Renal cortical epithelial cell (primary cell): Measurements from ENCODE around the gene CPT1B. TPM values are rescaled to one million over a fixed set of nuclear protein-coding genes. Genes with fewer than 3 reads are reported as not detected.
"Not testable (repeated sequence)": the region's sequence is repeated elsewhere in the genome, so short reads cannot be mapped to it uniquely, and the experiment has no call there.

Experiments used
- DNase-seq: peaks from one replicate; pipeline ENCODE4 v3.0.0-alpha.2; 2011; ENCODE audit warnings: low read depth
- total RNA-seq: library from RNA; depleted of rRNA; stranded (reverse); fragments of >200 nt; gene quantifications from 2 replicates; pipeline ENCODE4 v1.2.3, GENCODE V29; 2014

CPT1B gene
- total RNA-seq, 1 donor from 2014 or later, result 14.6 TPM

GRCh38 chr22:50529416-50529896, 48.8 kb downstream of the CPT1B start:
- DNase-seq, result no peak

GRCh38 chr22:50528682-50529415, 49.4 kb downstream of the CPT1B start:
- no peak for DNase-seq

- DNase-seq, result no peak
Measured at GRCh38 chr22:50527921-50528681, 50.1 kb downstream of the CPT1B start.

- peak; percentile 47 for DNase-seq
Measured at GRCh38 chr22:50526834-50527801, 51.1 kb downstream of the CPT1B start.

- DNase-seq, result no peak
Measured at GRCh38 chr22:50526108-50526833, 52.0 kb downstream of the CPT1B start.

- DNase-seq, result no peak
Measured at GRCh38 chr22:50525858-50526107, 52.4 kb downstream of the CPT1B start.

GRCh38 chr22:50525104-50525857, 52.9 kb downstream of the CPT1B start, which contains the start of gene SCO2:
SCO2 (minus strand) TSS chr22:50525598; CDS start chr22:50524411, 1,187 bp downstream.
- peak; percentile 85 for DNase-seq

- no peak for DNase-seq
Measured at GRCh38 chr22:50524676-50525103, 53.5 kb downstream of the CPT1B start.

- DNase-seq, result no peak
Measured at GRCh38 chr22:50523806-50524675, 54.2 kb downstream of the CPT1B start.

GRCh38 chr22:50523458-50523805, 54.8 kb downstream of the CPT1B start:
- no peak for DNase-seq

GRCh38 chr22:50522806-50523438, 55.3 kb downstream of the CPT1B start:
- no peak for DNase-seq

GRCh38 chr22:50522208-50522805, 55.9 kb downstream of the CPT1B start:
- no peak for DNase-seq

- DNase-seq, result no peak
Measured at GRCh38 chr22:50521710-50522109, 56.5 kb downstream of the CPT1B start.

- no peak for DNase-seq
Measured at GRCh38 chr22:50520826-50521453, 57.3 kb downstream of the CPT1B start.

GRCh38 chr22:50520184-50520583, 58.0 kb downstream of the CPT1B start:
- not testable (repeated sequence) for DNase-seq

GRCh38 chr22:50519151-50519550, 59.1 kb downstream of the CPT1B start:
- DNase-seq, result no peak
